Kidney (tissue), 14 donors: ENCODE results near the gene LYRM2. TPM values are rescaled to one million over a fixed set of nuclear protein-coding genes. Genes with fewer than 3 reads are reported as not detected.

Experiments used
- DNase-seq, 5 donors: peaks; one replicate each; pipeline ENCODE4 v3.0.0-alpha.2; 2013 to 2020
- FAIRE-seq: peaks from 2 replicates; lab custom pipeline; 2012; peaks lifted over from hg19 to GRCh38; lab: Jason Lieb, UNC
- H3K27ac ChIP-seq, 2 donors: one replicate each; pipeline ENCODE4 v1.7.0; 2013; ENCODE audit warnings: low read depth in 2 of 2, low read length in 2 of 2, inconsistent platforms in 1 of 2
- H3K27me3 ChIP-seq: one replicate; pipeline ENCODE4 v1.7.1; 2013; ENCODE audit warnings: low read length, inconsistent platforms; ENCODE audit not compliant: control insufficient read depth, insufficient read depth
- H3K36me3 ChIP-seq, 3 donors: one replicate each; pipeline versions ENCODE4 v1.7.0 to v1.7.1; 2013; ENCODE audit warnings: low read length in 3 of 3, control low read depth in 1 of 3, inconsistent platforms in 1 of 3; ENCODE audit not compliant: insufficient read depth in 3 of 3, control insufficient read depth in 2 of 3
- H3K4me1 ChIP-seq, 3 donors: one replicate each; pipeline versions ENCODE4 v1.7.0 to v1.7.1; 2013; ENCODE audit warnings: low read length in 3 of 3, inconsistent platforms in 1 of 3, low read depth in 1 of 3; ENCODE audit not compliant: control insufficient read depth in 2 of 3, insufficient read depth in 2 of 3
- H3K4me3 ChIP-seq, 3 donors: one replicate each; pipeline versions ENCODE4 v1.7.0 to v1.8.1; 2013; ENCODE audit warnings: low read length in 3 of 3, control low read depth in 1 of 3, inconsistent platforms in 1 of 3
- H3K9ac ChIP-seq, 3 donors: one replicate each; pipeline versions ENCODE4 v1.7.0 to v1.7.1; 2013; ENCODE audit warnings: low read length in 3 of 3, control low read depth in 1 of 3, inconsistent platforms in 1 of 3
- H3K9me3 ChIP-seq, 3 donors: one replicate each; pipeline versions ENCODE4 v1.7.0 to v1.7.1; 2013; ENCODE audit warnings: low read length in 3 of 3, control low read depth in 1 of 3, inconsistent platforms in 1 of 3; ENCODE audit not compliant: control insufficient read depth in 2 of 3, insufficient read depth in 1 of 3
- intact Hi-C: fragments of 100-400 bp; cut with DNase I; formaldehyde crosslinking; loops from one replicate; pipeline ENCODE4 v1.11.1; 2022
- polyA plus RNA-seq: library from polyadenylated mRNA; stranded (reverse); fragments of 350-450 nt; fragmentation: Illumina TruSeq; extraction: RNeasy Lipid Tissue Mini Kit (QIAGEN cat#74804); gene quantifications from one replicate; pipeline ENCODE4 v1.2.3, GENCODE V29; 2014; ENCODE audit warnings: low read depth, low replicate concordance; ENCODE audit not compliant: insufficient read depth
- total RNA-seq: library from RNA; stranded (reverse); fragmentation: NEBNext Ultra II Directional; extraction: Animal tissue kit (Norgen Biotek cat#: 25700); gene quantifications from one replicate; pipeline ENCODE4 v1.2.1, GENCODE V29; 2021
- TF ChIP-seq, protein P1 (sequence below): IDR thresholded peaks from 3 replicates; pipeline ENCODE4 v1.5.1; 2012; ENCODE audit warnings: mild to moderate bottlenecking, moderate library complexity, borderline replicate concordance; ENCODE audit not compliant: insufficient read depth; ENCODE audit errors: extremely low read depth
- donor health status: control.
- donor health status: control.
- donor health status: control.
- donor health status: control.
- donor health status: control.
- donor health status: DM: yes; HTN: yes; CAD: no.
- donor health status: Normal renal cell carcinoma (clear cell type).

The LYRM2 gene
- total and polyA plus RNA-seq, 2 donors from 2014 or later, result 22.6 to 42.8 TPM

DNA sequence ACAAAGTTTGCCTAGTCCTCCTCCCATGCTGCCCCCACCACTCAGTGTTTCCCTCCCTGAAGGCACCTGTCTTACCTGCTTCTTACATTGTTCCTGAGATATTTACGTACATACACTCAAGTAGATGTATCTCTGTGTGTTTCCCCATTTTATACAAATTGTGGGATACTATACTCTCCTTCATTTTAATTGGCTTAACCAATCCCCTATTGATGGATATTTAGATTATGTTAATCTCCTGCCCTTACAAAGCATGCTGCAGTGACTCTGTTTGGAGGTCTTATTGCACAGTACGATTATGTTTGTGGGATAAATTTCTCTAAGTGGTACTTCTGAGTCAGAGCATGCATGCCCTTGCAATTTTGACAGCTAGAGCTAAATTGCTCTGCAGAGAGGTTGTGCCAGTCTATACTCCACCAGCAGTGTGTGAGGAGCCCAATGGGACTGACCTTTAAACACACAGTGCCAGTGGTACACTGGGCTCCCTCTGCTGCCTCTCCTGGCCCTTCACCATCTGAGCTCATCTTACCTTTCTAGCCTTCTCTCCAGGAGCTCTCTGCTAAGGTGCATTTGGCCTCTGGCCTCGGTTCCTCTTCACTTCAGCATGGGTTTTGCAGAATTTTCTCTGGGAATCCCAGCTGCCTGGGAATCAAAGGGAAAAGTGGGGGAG, 57.4 kb downstream of the LYRM2 start:
- DNase-seq (no peak), FAIRE-seq (no peak)
- TF ChIP-seq, protein P1, sequence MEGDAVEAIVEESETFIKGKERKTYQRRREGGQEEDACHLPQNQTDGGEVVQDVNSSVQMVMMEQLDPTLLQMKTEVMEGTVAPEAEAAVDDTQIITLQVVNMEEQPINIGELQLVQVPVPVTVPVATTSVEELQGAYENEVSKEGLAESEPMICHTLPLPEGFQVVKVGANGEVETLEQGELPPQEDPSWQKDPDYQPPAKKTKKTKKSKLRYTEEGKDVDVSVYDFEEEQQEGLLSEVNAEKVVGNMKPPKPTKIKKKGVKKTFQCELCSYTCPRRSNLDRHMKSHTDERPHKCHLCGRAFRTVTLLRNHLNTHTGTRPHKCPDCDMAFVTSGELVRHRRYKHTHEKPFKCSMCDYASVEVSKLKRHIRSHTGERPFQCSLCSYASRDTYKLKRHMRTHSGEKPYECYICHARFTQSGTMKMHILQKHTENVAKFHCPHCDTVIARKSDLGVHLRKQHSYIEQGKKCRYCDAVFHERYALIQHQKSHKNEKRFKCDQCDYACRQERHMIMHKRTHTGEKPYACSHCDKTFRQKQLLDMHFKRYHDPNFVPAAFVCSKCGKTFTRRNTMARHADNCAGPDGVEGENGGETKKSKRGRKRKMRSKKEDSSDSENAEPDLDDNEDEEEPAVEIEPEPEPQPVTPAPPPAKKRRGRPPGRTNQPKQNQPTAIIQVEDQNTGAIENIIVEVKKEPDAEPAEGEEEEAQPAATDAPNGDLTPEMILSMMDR, result no peak
- H3K4me1 ChIP-seq, result no peaks in the 10 kb centered on the region
- H3K9ac ChIP-seq, result no peak overlapping the region
- H3K4me3 ChIP-seq, result no peak overlapping the region
- no peaks in the 10 kb centered on the region for H3K27me3 ChIP-seq
- no peak overlapping the region for H3K27ac ChIP-seq
- no peaks in the 10 kb centered on the region for H3K9me3 ChIP-seq
- intact Hi-C loops, result no loop called here
- no peaks in the 10 kb centered on the region for H3K36me3 ChIP-seq

GRCh38 chr6:89575562-89575960, 63.0 kb downstream of the LYRM2 start:
- H3K27ac ChIP-seq, result no peak overlapping the region
- no peaks in the 10 kb centered on the region for H3K27me3 ChIP-seq
- DNase-seq (no peak), FAIRE-seq (no peak)
- intact Hi-C loops, result no loop called here
- H3K36me3 ChIP-seq, result no peaks in the 10 kb centered on the region
- H3K9ac ChIP-seq, result no peak overlapping the region
- H3K4me3 ChIP-seq, result no peak overlapping the region
- TF ChIP-seq, protein P1, result no peak
- no peaks in the 10 kb centered on the region for H3K9me3 ChIP-seq
- H3K4me1 ChIP-seq, result no peaks in the 10 kb centered on the region

DNA sequence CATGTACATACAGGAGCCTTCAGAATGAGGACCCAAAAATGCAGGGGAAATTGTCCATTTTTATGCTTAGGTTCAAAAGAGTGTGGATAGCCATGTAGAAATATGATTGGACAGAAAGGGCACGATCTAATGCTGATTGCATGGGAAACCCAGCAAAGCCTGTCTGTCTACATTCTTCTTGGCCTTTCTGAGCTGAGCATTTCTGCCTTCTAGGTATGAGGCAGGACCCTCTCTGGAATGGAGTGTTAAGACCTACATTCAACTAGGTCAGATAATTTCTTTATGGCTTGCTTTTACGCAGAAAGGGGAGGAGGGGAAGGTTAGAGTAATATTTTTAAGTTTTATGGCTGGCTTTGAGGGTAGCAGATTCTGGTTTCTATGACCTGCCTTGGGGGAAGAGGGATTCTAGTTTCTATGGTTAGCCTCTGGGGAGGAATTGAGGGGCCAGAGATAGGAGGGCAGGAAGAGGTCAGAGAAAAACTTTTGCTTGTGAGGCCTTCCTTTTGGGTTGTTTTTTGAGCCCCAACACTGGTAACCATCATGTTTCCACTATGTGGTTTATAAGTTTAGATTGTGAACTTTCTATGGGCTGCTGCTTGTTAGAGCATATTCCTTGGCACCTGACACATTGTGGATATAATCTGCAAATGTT, 63.5 kb downstream of the LYRM2 start:
- DNase-seq (peak in 2 of 5 donors; percentile 60 to 63), FAIRE-seq (no peak)
- TF ChIP-seq, protein P1, result no peak
- no peak overlapping the region for H3K9ac ChIP-seq
- H3K4me1 ChIP-seq, result no peaks in the 10 kb centered on the region
- H3K4me3 ChIP-seq, result no peak overlapping the region
- no peaks in the 10 kb centered on the region for H3K27me3 ChIP-seq
- no peaks in the 10 kb centered on the region for H3K9me3 ChIP-seq
- no peaks in the 10 kb centered on the region for H3K36me3 ChIP-seq
- H3K27ac ChIP-seq, result no peak overlapping the region
- intact Hi-C loops, result no loop called here
